ENCODE data around the gene SUN5.

DNA sequence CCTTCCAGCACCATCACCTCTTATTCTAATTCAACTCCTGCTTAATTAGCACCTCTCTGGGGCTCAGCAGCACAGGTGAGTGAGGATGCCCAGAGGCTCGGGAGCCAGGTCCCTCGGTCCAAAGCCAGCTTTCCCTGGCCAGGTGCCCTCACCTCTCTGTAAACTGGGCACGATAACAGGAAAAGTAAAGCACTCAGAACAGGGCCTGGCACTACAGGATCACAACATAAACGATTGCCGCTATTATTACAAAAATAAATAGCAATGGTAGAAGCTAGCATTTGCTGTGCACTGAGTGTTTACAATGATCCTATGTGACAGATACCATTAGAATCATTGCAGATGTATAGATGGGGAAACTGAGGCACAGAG is 5.9 kb upstream of the SUN5 start:
- TF ChIP-seq, protein P1, sequence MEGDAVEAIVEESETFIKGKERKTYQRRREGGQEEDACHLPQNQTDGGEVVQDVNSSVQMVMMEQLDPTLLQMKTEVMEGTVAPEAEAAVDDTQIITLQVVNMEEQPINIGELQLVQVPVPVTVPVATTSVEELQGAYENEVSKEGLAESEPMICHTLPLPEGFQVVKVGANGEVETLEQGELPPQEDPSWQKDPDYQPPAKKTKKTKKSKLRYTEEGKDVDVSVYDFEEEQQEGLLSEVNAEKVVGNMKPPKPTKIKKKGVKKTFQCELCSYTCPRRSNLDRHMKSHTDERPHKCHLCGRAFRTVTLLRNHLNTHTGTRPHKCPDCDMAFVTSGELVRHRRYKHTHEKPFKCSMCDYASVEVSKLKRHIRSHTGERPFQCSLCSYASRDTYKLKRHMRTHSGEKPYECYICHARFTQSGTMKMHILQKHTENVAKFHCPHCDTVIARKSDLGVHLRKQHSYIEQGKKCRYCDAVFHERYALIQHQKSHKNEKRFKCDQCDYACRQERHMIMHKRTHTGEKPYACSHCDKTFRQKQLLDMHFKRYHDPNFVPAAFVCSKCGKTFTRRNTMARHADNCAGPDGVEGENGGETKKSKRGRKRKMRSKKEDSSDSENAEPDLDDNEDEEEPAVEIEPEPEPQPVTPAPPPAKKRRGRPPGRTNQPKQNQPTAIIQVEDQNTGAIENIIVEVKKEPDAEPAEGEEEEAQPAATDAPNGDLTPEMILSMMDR (IDR thresholded peaks at IDR 0.05; ENCODE audit: poor library complexity): no peak
- no peak for TF ChIP-seq EZH2phosphoT487 (IDR thresholded peaks at IDR 0.05; ENCODE audit: low read depth, severe bottlenecking, unreplicated experiment)

Data from hepatocyte (in vitro differentiated cells).